Measurements from ENCODE around the gene ATP6V0E2. TPM values are rescaled to one million over a fixed set of nuclear protein-coding genes. Genes with fewer than 3 reads are reported as not detected.

ATP6V0E2 gene
- polyA plus RNA-seq, 2 of the 4 experiments (the other 2 are of a cell fraction): 17.3 to 44.9 TPM

GRCh38 chr7:149849174-149849573 lies 24.6 kb upstream of the ATP6V0E2 start:
- FAIRE-seq (no peak), ATAC-seq (peak in 1 of 2 experiments; percentile 52; a peak in 2 of 6 replicates), DNase-seq (ENCODE audit: low read depth in 1 of 2, low spot score in 1 of 2) (no peak)
- no peak overlapping the region for H3K4me2 ChIP-seq
- ChIA-PET POLR2A (interaction anchor here (1.1 kb wide), 1 partner anchor 11 kb away, joined by 4 read pairs; the partner anchor contains the start of gene ZNF862), CTCF (interaction anchor here (1.5 to 2.9 kb wide), 4 partner anchors 10 to 42 kb away, joined by 6 to 20 read pairs (median 9); no protein-coding TSS in a partner anchor)
- 81% methylated on average over 6 of the region's 6 CpGs for WGBS (ENCODE audit: missing lambda C conversion rate)
- H3K9me3 ChIP-seq: no peaks in the 10 kb centered on the region
- no peak overlapping the region for H3K4me3 ChIP-seq
- peak in 1 of 2 experiments; percentile 31; a peak in 1 of 5 replicates for TF ChIP-seq RAD21 (conservative IDR thresholded peaks at IDR 0.05 in 1 of 2, IDR thresholded peaks at IDR 0.05 in 1 of 2)
- TF ChIP-seq, protein P1, sequence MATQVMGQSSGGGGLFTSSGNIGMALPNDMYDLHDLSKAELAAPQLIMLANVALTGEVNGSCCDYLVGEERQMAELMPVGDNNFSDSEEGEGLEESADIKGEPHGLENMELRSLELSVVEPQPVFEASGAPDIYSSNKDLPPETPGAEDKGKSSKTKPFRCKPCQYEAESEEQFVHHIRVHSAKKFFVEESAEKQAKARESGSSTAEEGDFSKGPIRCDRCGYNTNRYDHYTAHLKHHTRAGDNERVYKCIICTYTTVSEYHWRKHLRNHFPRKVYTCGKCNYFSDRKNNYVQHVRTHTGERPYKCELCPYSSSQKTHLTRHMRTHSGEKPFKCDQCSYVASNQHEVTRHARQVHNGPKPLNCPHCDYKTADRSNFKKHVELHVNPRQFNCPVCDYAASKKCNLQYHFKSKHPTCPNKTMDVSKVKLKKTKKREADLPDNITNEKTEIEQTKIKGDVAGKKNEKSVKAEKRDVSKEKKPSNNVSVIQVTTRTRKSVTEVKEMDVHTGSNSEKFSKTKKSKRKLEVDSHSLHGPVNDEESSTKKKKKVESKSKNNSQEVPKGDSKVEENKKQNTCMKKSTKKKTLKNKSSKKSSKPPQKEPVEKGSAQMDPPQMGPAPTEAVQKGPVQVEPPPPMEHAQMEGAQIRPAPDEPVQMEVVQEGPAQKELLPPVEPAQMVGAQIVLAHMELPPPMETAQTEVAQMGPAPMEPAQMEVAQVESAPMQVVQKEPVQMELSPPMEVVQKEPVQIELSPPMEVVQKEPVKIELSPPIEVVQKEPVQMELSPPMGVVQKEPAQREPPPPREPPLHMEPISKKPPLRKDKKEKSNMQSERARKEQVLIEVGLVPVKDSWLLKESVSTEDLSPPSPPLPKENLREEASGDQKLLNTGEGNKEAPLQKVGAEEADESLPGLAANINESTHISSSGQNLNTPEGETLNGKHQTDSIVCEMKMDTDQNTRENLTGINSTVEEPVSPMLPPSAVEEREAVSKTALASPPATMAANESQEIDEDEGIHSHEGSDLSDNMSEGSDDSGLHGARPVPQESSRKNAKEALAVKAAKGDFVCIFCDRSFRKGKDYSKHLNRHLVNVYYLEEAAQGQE (IDR thresholded peaks at IDR 0.05): no peak
- H3K4me1 ChIP-seq: no peaks in the 10 kb centered on the region
- no peak overlapping the region for H3K27ac ChIP-seq

- no peak overlapping the region for H3K4me2 ChIP-seq
- POLR2A ChIA-PET: no interaction called here
- peaks cover 4% of the 10 kb centered on the region; the same call in 1 of the 3 replicates for H3K4me1 ChIP-seq
- no peak for DNase-seq (ENCODE audit: low read depth in 1 of 2, low spot score in 1 of 2)
- CTCF ChIA-PET: interaction anchor here (1.5 to 2.9 kb wide), 3 partner anchors 10 to 43 kb away, joined by 7 to 20 read pairs (median 11); no protein-coding TSS in a partner anchor
- WGBS (ENCODE audit: missing lambda C conversion rate): 80% methylated on average over 15 of the region's 16 CpGs
- peak in 1 of 2 experiments; percentile 47; a peak in 1 of 6 replicates for ATAC-seq
- no peak overlapping the region for H3K4me3 ChIP-seq
- H3K27ac ChIP-seq: no peak overlapping the region
- H3K9me3 ChIP-seq: no peaks in the 10 kb centered on the region
- FAIRE-seq: no peak
- TF ChIP-seq, protein P2, sequence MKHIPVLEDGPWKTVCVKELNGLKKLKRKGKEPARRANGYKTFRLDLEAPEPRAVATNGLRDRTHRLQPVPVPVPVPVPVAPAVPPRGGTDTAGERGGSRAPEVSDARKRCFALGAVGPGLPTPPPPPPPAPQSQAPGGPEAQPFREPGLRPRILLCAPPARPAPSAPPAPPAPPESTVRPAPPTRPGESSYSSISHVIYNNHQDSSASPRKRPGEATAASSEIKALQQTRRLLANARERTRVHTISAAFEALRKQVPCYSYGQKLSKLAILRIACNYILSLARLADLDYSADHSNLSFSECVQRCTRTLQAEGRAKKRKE (CRISPR knock-in tag; IDR thresholded peaks at IDR 0.05; ENCODE audit: low read depth): no peak
- TF ChIP-seq RNF2 (IDR thresholded peaks at IDR 0.05; ENCODE audit: borderline replicate concordance, low read depth): no peak
- no peak for TF ChIP-seq ELK1 (IDR thresholded peaks at IDR 0.05; ENCODE audit: low read depth, low read length)
- no peak for TF ChIP-seq SMC3 (IDR thresholded peaks at IDR 0.05)
- no peak for TF ChIP-seq NPAS2 (CRISPR knock-in tag; IDR thresholded peaks at IDR 0.05; ENCODE audit: borderline replicate concordance)
- TF ChIP-seq TP53 (CRISPR knock-in tag; IDR thresholded peaks at IDR 0.05): no peak
- no peak for TF ChIP-seq NFE2L2 (conservative IDR thresholded peaks at IDR 0.05; ENCODE audit: low read length)
Observed at GRCh38 chr7:149850007-149850594, 23.7 kb upstream of the ATP6V0E2 start.

DNA sequence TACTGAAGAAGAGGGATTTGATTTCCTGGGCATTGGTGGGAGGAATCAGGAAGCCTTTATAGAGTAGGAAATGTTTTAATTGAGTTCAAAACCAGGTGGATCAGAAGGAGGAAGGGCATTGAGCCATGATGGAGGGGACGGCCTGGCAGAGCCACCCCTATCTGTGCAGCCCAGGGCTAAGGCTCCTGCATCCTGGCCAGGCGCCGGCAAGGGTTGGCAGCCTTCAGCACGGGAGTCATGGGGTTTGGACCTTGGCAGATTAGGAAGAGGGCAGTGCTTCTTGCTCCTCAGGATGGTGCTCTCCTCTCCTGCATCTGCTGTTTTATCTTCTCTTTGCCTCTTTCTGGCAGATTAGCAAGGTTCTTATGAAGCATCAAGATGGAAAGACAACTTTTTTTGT lies 23.1 kb upstream of the ATP6V0E2 start:
- no peak overlapping the region for H3K27ac ChIP-seq
- POLR2A ChIA-PET: no interaction called here
- 71% methylated on average over 4 of the region's 4 CpGs for WGBS (ENCODE audit: missing lambda C conversion rate)
- H3K4me3 ChIP-seq: no peak overlapping the region
- H3K9me3 ChIP-seq: no peaks in the 10 kb centered on the region
- no peak for DNase-seq (ENCODE audit: low read depth in 1 of 2, low spot score in 1 of 2)
- CTCF ChIA-PET: interaction anchor here (1.8 to 2.9 kb wide), 2 partner anchors 10 to 17 kb away, joined by 7 to 20 read pairs; no protein-coding TSS in a partner anchor
- no peak overlapping the region for H3K4me2 ChIP-seq
- ATAC-seq: no peak
- peaks cover 9% of the 10 kb centered on the region; the same call in 2 of the 3 replicates for H3K4me1 ChIP-seq
- no peak for TF ChIP-seq KDM1A (IDR thresholded peaks at IDR 0.05; ENCODE audit: low read depth)
- TF ChIP-seq CHD2 (IDR thresholded peaks at IDR 0.05; ENCODE audit: low read length, partially characterized antibody): no peak
- no peak for TF ChIP-seq JUNB (IDR thresholded peaks at IDR 0.05)
- TF ChIP-seq TP53 (CRISPR knock-in tag; IDR thresholded peaks at IDR 0.05): no peak
- TF ChIP-seq EHMT2 (IDR thresholded peaks at IDR 0.05; ENCODE audit: low read depth): no peak
- no peak for TF ChIP-seq SMC3 (IDR thresholded peaks at IDR 0.05)
- no peak for TF ChIP-seq CTCF (IDR thresholded peaks at IDR 0.05)
- TF ChIP-seq POLR2A (IDR thresholded peaks at IDR 0.05; ENCODE audit: low read length): no peak
- no peak for TF ChIP-seq EP300 (IDR thresholded peaks at IDR 0.05)
- no peak for TF ChIP-seq RNF2 (IDR thresholded peaks at IDR 0.05; ENCODE audit: borderline replicate concordance, low read depth)
- no peak for TF ChIP-seq HES2 (IDR thresholded peaks at IDR 0.05)
- no peak for TF ChIP-seq ZNF302 (CRISPR knock-in tag; IDR thresholded peaks at IDR 0.05)
- TF ChIP-seq KDM5A (IDR thresholded peaks at IDR 0.05): no peak
- TF ChIP-seq GATA3 (IDR thresholded peaks at IDR 0.05; ENCODE audit: borderline replicate concordance): no peak
- no peak for TF ChIP-seq MAZ (IDR thresholded peaks at IDR 0.05; ENCODE audit: borderline replicate concordance, low read depth, low read length)
- no peak for TF ChIP-seq HOXA7 (CRISPR knock-in tag; IDR thresholded peaks at IDR 0.05)
- no peak for FAIRE-seq
